HepG2 (cell line): ENCODE measurements around the gene HEPN1. TPM values are rescaled to one million over a fixed set of nuclear protein-coding genes. Genes with fewer than 3 reads are reported as not detected.

Experiments used
- CBX1 ChIP-seq: IDR thresholded peaks from one replicate; pipeline ENCODE4 v1.6.1; 2016; ENCODE audit warnings: antibody characterized with exemption, low read depth
- ERF ChIP-seq: IDR thresholded peaks from 2 replicates; pipeline ENCODE4 v1.6.1; 2018; ENCODE audit warnings: missing biosample characterization, missing genetic modification reagents
- FOXP1 ChIP-seq, 2 experiments: fragments of 450-650 bp in 1 of 2; IDR thresholded peaks; 2 replicates each; pipeline ENCODE4 v1.6.1; 2017 to 2018; ENCODE audit warnings: antibody characterized with exemption in 1 of 2
- HDAC2 ChIP-seq: sonication (generic); formaldehyde crosslinking; IDR thresholded peaks from 2 replicates; pipeline ENCODE4 v1.4.0; 2020; ENCODE audit warnings: missing genetic modification reagents
- HNRNPLL ChIP-seq: fragments of 200-400 bp; formaldehyde crosslinking; IDR thresholded peaks from 2 replicates; pipeline ENCODE4 v1.6.1; 2017; ENCODE audit warnings: mild to moderate bottlenecking, low read depth, low read length; ENCODE audit not compliant: poor library complexity, severe bottlenecking
- KDM3A ChIP-seq: IDR thresholded peaks from 2 replicates; pipeline ENCODE4 v1.6.1; 2018; ENCODE audit warnings: low read depth, missing compliant biosample characterization
- MEIS2 ChIP-seq: sonication (generic); formaldehyde crosslinking; IDR thresholded peaks from 2 replicates; pipeline ENCODE4 v1.9.0; 2021; ENCODE audit warnings: mild to moderate bottlenecking, missing genetic modification reagents
- MYNN ChIP-seq: sonication (generic); formaldehyde crosslinking; IDR thresholded peaks from 2 replicates; pipeline ENCODE4 v1.4.0; 2020; ENCODE audit warnings: mild to moderate bottlenecking, low read depth, missing genetic modification reagents
- NBN ChIP-seq: fragments of 450-650 bp; conservative IDR thresholded peaks from 2 replicates; pipeline ENCODE4 v1.6.1; 2017
- NCOA2 ChIP-seq: sonication (generic); formaldehyde crosslinking; IDR thresholded peaks from 2 replicates; pipeline ENCODE4 v1.8.0; 2022; ENCODE audit warnings: inconsistent platforms
- NR2C2 ChIP-seq: sonication (generic); formaldehyde crosslinking; IDR thresholded peaks from 2 replicates; pipeline ENCODE4 v1.4.0; 2020; ENCODE audit warnings: missing genetic modification reagents, mild to moderate bottlenecking, moderate library complexity, borderline replicate concordance
- NRL ChIP-seq: sonication (generic); formaldehyde crosslinking; IDR thresholded peaks from 2 replicates; pipeline ENCODE4 v1.5.0; 2020; ENCODE audit warnings: missing genetic modification reagents, mild to moderate bottlenecking, moderate library complexity, borderline replicate concordance
- RCOR2 ChIP-seq: IDR thresholded peaks from 2 replicates; pipeline ENCODE4 v1.6.1; 2016; ENCODE audit warnings: missing biosample characterization, missing genetic modification reagents
- SALL2 ChIP-seq: sonication (generic); formaldehyde crosslinking; IDR thresholded peaks from 2 replicates; pipeline ENCODE4 v1.8.1; 2023; ENCODE audit warnings: mild to moderate bottlenecking, missing genetic modification reagents, inconsistent platforms
- SOX5 ChIP-seq: IDR thresholded peaks from 2 replicates; pipeline ENCODE4 v1.6.1; 2016; ENCODE audit warnings: borderline replicate concordance
- ZFX ChIP-seq: sonication (generic); formaldehyde crosslinking; IDR thresholded peaks from 2 replicates; pipeline ENCODE4 v1.4.0; 2020; ENCODE audit warnings: mild to moderate bottlenecking, low read depth, missing genetic modification reagents, moderate library complexity
- ZNF251 ChIP-seq: sonication (generic); formaldehyde crosslinking; IDR thresholded peaks from 2 replicates; pipeline ENCODE4 v1.9.0; 2021; ENCODE audit warnings: mild to moderate bottlenecking, missing genetic modification reagents
- ZNF343 ChIP-seq: sonication (generic); formaldehyde crosslinking; IDR thresholded peaks from 2 replicates; pipeline ENCODE4 v1.4.0; 2020; ENCODE audit warnings: mild to moderate bottlenecking, missing genetic modification reagents
- ZNF460 ChIP-seq: sonication (generic); formaldehyde crosslinking; IDR thresholded peaks from 2 replicates; pipeline ENCODE4 v1.5.1; 2020; ENCODE audit warnings: missing genetic modification reagents, mild to moderate bottlenecking, borderline replicate concordance
- ZNF510 ChIP-seq: sonication (generic); formaldehyde crosslinking; IDR thresholded peaks from 2 replicates; pipeline ENCODE4 v1.4.0; 2020; ENCODE audit warnings: low read depth, mild to moderate bottlenecking, missing genetic modification reagents
- ZNF747 ChIP-seq: sonication (generic); formaldehyde crosslinking; IDR thresholded peaks from 2 replicates; pipeline ENCODE4 v1.8.1; 2023; ENCODE audit warnings: missing genetic modification reagents, mild to moderate bottlenecking, borderline replicate concordance
- ZNF788 ChIP-seq: sonication (generic); formaldehyde crosslinking; IDR thresholded peaks from 2 replicates; pipeline ENCODE4 v1.5.0; 2020; ENCODE audit warnings: mild to moderate bottlenecking, missing genetic modification reagents, borderline replicate concordance
- ZSCAN29 ChIP-seq: sonication (generic); formaldehyde crosslinking; conservative IDR thresholded peaks from 2 replicates; pipeline ENCODE4 v1.4.0; 2020; ENCODE audit warnings: mild to moderate bottlenecking, missing genetic modification reagents
- polyA plus RNA-seq, 8 experiments: library from polyadenylated mRNA; depleted of rRNA in 3 of 8; stranded (reverse) in 7 of 8; unstranded in 1 of 8; fragments of >200 nt; fragmentation: Illumina TruSeq in 4 of 8; extraction: Trizol in 4 of 8; gene quantifications; 2 replicates each; pipeline versions ENCODE4 v1.2.1 to v1.2.3, GENCODE V29; 2011 to 2016; ENCODE audit warnings: low read depth in 4 of 8, missing spikeins in 1 of 8, mixed read lengths in 1 of 8; ENCODE audit not compliant: insufficient read depth in 1 of 8
- total RNA-seq, 5 experiments: library from RNA; depleted of rRNA; stranded (reverse); fragments of >200 nt; fragmentation: Illumina TruSeq; extraction: Trizol; gene quantifications; 2 replicates each; pipeline ENCODE4 v1.2.3, GENCODE V29; 2016; ENCODE audit warnings: low read depth in 1 of 5
- TF ChIP-seq, protein P1 (sequence below): sonication (generic); formaldehyde crosslinking; IDR thresholded peaks from 2 replicates; pipeline ENCODE4 v1.5.0; 2020; ENCODE audit warnings: missing genetic modification reagents
- TF ChIP-seq, protein P2 (sequence below): sonication (generic); formaldehyde crosslinking; IDR thresholded peaks from 2 replicates; pipeline ENCODE4 v1.5.1; 2020; ENCODE audit warnings: missing genetic modification reagents, mild to moderate bottlenecking, borderline replicate concordance
- TF ChIP-seq, protein P3 (sequence below): IDR thresholded peaks from 2 replicates; pipeline ENCODE4 v1.4.0; 2020; ENCODE audit warnings: mild to moderate bottlenecking, missing genetic modification reagents

HEPN1 gene
- total and polyA plus RNA-seq, 2 of the 13 experiments (the other 11 are each of a cell fraction or from before 2014, with no cell fraction given), result not detected

DNA sequence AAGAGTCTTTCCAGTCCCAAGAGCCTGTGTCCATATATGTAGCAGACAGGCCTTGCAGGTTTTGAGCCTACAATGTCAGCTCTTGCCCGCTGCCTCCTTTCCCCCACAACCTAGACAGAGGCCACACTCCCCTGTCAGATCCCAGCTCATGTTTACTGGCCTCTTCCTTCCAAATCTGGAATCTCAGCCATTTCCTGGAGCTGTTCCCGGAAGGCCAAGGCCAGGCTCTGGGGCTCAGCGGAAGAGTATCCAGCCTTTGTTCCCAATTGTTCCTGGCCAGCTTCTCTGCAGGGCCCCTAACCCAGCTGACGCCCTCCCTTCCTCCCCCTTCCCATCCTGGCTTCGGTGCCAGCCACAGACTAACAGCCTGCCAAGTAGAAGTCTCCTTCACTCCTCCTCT, 20.3 kb upstream of the HEPN1 start (continued):
- TF ChIP-seq ERF (CRISPR knock-in tag) (0 out of 2 replicates have a peak, but pooled peaks have one; percentile 35), MEIS2 (CRISPR knock-in tag) (peak; percentile 35; the same call in 1 of the 2 replicates), ZNF510 (CRISPR knock-in tag) (no peak), NCOA2 (CRISPR knock-in tag) (peak; percentile 64), ZNF788 (CRISPR knock-in tag) (no peak), ZFX (CRISPR knock-in tag) (peak; percentile 36; the same call in 1 of the 2 replicates), ZNF460 (CRISPR knock-in tag) (no peak), ZNF343 (CRISPR knock-in tag) (no peak), NBN (no peak), SOX5 (peak; percentile 94), ZNF251 (CRISPR knock-in tag) (no peak), CBX1 (no peak), HDAC2 (CRISPR knock-in tag) (peak; percentile 33; the same call in 1 of the 2 replicates), SALL2 (CRISPR knock-in tag) (no peak), ZNF747 (no peak), NRL (CRISPR knock-in tag) (no peak), ZSCAN29 (CRISPR knock-in tag) (no peak), MYNN (CRISPR knock-in tag) (no peak), RCOR2 (no peak), HNRNPLL (no peak), FOXP1 (IDR thresholded peaks at IDR 0.05) (no peak), FOXP1 (CRISPR knock-in tag; IDR thresholded peaks at IDR 0.05) (0 out of 2 replicates have a peak, but pooled peaks have one; percentile 27), KDM3A (no peak), NR2C2 (no peak)
- TF ChIP-seq, protein P1, sequence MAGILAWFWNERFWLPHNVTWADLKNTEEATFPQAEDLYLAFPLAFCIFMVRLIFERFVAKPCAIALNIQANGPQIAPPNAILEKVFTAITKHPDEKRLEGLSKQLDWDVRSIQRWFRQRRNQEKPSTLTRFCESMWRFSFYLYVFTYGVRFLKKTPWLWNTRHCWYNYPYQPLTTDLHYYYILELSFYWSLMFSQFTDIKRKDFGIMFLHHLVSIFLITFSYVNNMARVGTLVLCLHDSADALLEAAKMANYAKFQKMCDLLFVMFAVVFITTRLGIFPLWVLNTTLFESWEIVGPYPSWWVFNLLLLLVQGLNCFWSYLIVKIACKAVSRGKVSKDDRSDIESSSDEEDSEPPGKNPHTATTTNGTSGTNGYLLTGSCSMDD (CRISPR knock-in tag), result no peak
- TF ChIP-seq, protein P2, sequence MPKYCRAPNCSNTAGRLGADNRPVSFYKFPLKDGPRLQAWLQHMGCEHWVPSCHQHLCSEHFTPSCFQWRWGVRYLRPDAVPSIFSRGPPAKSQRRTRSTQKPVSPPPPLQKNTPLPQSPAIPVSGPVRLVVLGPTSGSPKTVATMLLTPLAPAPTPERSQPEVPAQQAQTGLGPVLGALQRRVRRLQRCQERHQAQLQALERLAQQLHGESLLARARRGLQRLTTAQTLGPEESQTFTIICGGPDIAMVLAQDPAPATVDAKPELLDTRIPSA, result no peak
- TF ChIP-seq, protein P3, sequence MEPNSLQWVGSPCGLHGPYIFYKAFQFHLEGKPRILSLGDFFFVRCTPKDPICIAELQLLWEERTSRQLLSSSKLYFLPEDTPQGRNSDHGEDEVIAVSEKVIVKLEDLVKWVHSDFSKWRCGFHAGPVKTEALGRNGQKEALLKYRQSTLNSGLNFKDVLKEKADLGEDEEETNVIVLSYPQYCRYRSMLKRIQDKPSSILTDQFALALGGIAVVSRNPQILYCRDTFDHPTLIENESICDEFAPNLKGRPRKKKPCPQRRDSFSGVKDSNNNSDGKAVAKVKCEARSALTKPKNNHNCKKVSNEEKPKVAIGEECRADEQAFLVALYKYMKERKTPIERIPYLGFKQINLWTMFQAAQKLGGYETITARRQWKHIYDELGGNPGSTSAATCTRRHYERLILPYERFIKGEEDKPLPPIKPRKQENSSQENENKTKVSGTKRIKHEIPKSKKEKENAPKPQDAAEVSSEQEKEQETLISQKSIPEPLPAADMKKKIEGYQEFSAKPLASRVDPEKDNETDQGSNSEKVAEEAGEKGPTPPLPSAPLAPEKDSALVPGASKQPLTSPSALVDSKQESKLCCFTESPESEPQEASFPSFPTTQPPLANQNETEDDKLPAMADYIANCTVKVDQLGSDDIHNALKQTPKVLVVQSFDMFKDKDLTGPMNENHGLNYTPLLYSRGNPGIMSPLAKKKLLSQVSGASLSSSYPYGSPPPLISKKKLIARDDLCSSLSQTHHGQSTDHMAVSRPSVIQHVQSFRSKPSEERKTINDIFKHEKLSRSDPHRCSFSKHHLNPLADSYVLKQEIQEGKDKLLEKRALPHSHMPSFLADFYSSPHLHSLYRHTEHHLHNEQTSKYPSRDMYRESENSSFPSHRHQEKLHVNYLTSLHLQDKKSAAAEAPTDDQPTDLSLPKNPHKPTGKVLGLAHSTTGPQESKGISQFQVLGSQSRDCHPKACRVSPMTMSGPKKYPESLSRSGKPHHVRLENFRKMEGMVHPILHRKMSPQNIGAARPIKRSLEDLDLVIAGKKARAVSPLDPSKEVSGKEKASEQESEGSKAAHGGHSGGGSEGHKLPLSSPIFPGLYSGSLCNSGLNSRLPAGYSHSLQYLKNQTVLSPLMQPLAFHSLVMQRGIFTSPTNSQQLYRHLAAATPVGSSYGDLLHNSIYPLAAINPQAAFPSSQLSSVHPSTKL (CRISPR knock-in tag), result peak; percentile 75
